ENCODE measurements around the gene SMIM1.

Gene SMIM1

GRCh38 chr1:3789421-3790300 is 17.1 kb downstream of the SMIM1 start:
- no peaks in the 10 kb centered on the region for H3K27me3 ChIP-seq (ENCODE audit: control insufficient read depth, low read length)
- peaks cover 72% of the 10 kb centered on the region for H3K79me2 ChIP-seq (ENCODE audit: control insufficient read depth, low read length)
- H3K4me1 ChIP-seq (ENCODE audit: control insufficient read depth, low read length): peaks cover 12% of the 10 kb centered on the region
- H3K27ac ChIP-seq (ENCODE audit: low read depth, low read length): no peak overlapping the region
- peaks cover 37% of the 10 kb centered on the region for H3K36me3 ChIP-seq (ENCODE audit: control insufficient read depth, low read length)
- H3K9me2 ChIP-seq (replicated peaks; ENCODE audit: control insufficient read depth, low read length): no peaks in the 10 kb centered on the region
- no peaks in the 10 kb centered on the region; the same call in 1 of the 2 replicates for H4K20me1 ChIP-seq (ENCODE audit: control insufficient read depth, insufficient read depth, low read depth, low read length)
- H3F3A ChIP-seq (ENCODE audit: control insufficient read depth, insufficient read depth): no peaks in the 10 kb centered on the region; the same call in 1 of the 2 replicates
- H3K4me2 ChIP-seq (ENCODE audit: low read length): no peak overlapping the region
- TF ChIP-seq CTCF (IDR thresholded peaks at IDR 0.05; ENCODE audit: low read depth, low read length, poor library complexity, severe bottlenecking) (no peak), EZH2phosphoT487 (IDR thresholded peaks at IDR 0.05; ENCODE audit: borderline replicate concordance, low read length) (no peak)
- no peak overlapping the region for H3K4me3 ChIP-seq (ENCODE audit: low read length)
- H3K9me3 ChIP-seq (ENCODE audit: control insufficient read depth, insufficient read depth, low read length): no peaks in the 10 kb centered on the region

- Histone ChIP-seq H3K79me2 (ENCODE audit: control insufficient read depth, low read length) (peaks cover 81% of the 10 kb centered on the region), H3K4me1 (ENCODE audit: control insufficient read depth, low read length) (peaks cover 20% of the 10 kb centered on the region), H3K4me2 (ENCODE audit: low read length) (no peak overlapping the region), H4K20me1 (ENCODE audit: control insufficient read depth, insufficient read depth, low read depth, low read length) (peaks cover 6% of the 10 kb centered on the region; the same call in 1 of the 2 replicates), H3K27ac (ENCODE audit: low read depth, low read length) (no peak overlapping the region), H3K4me3 (ENCODE audit: low read length) (no peak overlapping the region), H3K36me3 (ENCODE audit: control insufficient read depth, low read length) (peaks cover 33% of the 10 kb centered on the region), H3K9me3 (ENCODE audit: control insufficient read depth, insufficient read depth, low read length) (no peaks in the 10 kb centered on the region), H3K9me2 (replicated peaks; ENCODE audit: control insufficient read depth, low read length) (no peaks in the 10 kb centered on the region), H3F3A (ENCODE audit: control insufficient read depth, insufficient read depth) (no peaks in the 10 kb centered on the region; the same call in 1 of the 2 replicates), H3K27me3 (ENCODE audit: control insufficient read depth, low read length) (no peaks in the 10 kb centered on the region)
- TF ChIP-seq EZH2phosphoT487 (IDR thresholded peaks at IDR 0.05; ENCODE audit: borderline replicate concordance, low read length) (no peak), CTCF (IDR thresholded peaks at IDR 0.05; ENCODE audit: low read depth, low read length, poor library complexity, severe bottlenecking) (no peak)
These were observed 18.0 kb downstream of the SMIM1 start for GRCh38 chr1:3790500-3790923.

GRCh38 chr1:3790952-3791351 is 18.4 kb downstream of the SMIM1 start:
- H3K4me3 ChIP-seq (ENCODE audit: low read length): no peak overlapping the region
- no peaks in the 10 kb centered on the region for H3K27me3 ChIP-seq (ENCODE audit: control insufficient read depth, low read length)
- peaks cover 20% of the 10 kb centered on the region for H3K4me1 ChIP-seq (ENCODE audit: control insufficient read depth, low read length)
- no peak overlapping the region for H3K4me2 ChIP-seq (ENCODE audit: low read length)
- no peaks in the 10 kb centered on the region for H3K9me3 ChIP-seq (ENCODE audit: control insufficient read depth, insufficient read depth, low read length)
- H3K27ac ChIP-seq (ENCODE audit: low read depth, low read length): no peak overlapping the region
- no peaks in the 10 kb centered on the region for H3F3A ChIP-seq (ENCODE audit: control insufficient read depth, insufficient read depth)
- H4K20me1 ChIP-seq (ENCODE audit: control insufficient read depth, insufficient read depth, low read depth, low read length): peaks cover 6% of the 10 kb centered on the region; the same call in 1 of the 2 replicates
- H3K9me2 ChIP-seq (replicated peaks; ENCODE audit: control insufficient read depth, low read length): no peaks in the 10 kb centered on the region
- peaks cover 32% of the 10 kb centered on the region for H3K36me3 ChIP-seq (ENCODE audit: control insufficient read depth, low read length)
- TF ChIP-seq EZH2phosphoT487 (IDR thresholded peaks at IDR 0.05; ENCODE audit: borderline replicate concordance, low read length): no peak
- peaks cover 85% of the 10 kb centered on the region for H3K79me2 ChIP-seq (ENCODE audit: control insufficient read depth, low read length)
